HG03066 (cell line): ENCODE measurements around the gene MYO18A.
"Not testable (repeated sequence)": the region's sequence is repeated elsewhere in the genome, so short reads cannot be mapped to it uniquely, and the experiment has no call there.

Experiments
- ATAC-seq: cut with Tn5 transposase; IDR thresholded peaks from one replicate; pipeline ENCODE4 v1.9.1; 2021; ENCODE audit warnings: low read depth; ENCODE audit not compliant: unreplicated experiment

The MYO18A gene

GRCh38 chr17:29180034-29180787 is at the start of gene MYO18A:
Gene MYO18A, minus strand, starts transcription at chr17:29180398. Its CDS starts 13,458 bp downstream, at chr17:29166940.
- peak; percentile 75 for ATAC-seq

- no peak for ATAC-seq
Observed at GRCh38 chr17:29225396-29225795, 45.2 kb upstream of the MYO18A start.

- ATAC-seq, result not testable (repeated sequence)
Observed at GRCh38 chr17:29221338-29221737, 41.1 kb upstream of the MYO18A start.

- ATAC-seq, result no peak
Observed at GRCh38 chr17:29219378-29220047, 39.3 kb upstream of the MYO18A start.

- no peak for ATAC-seq
Observed at GRCh38 chr17:29216856-29217255, 36.7 kb upstream of the MYO18A start.

- ATAC-seq, result no peak
Observed at GRCh38 chr17:29216181-29216580, 36.0 kb upstream of the MYO18A start.

- ATAC-seq, result no peak
Observed at GRCh38 chr17:29215717-29216116, 35.5 kb upstream of the MYO18A start.

GRCh38 chr17:29215174-29215573 is 35.0 kb upstream of the MYO18A start:
- no peak for ATAC-seq

- ATAC-seq, result no peak
Observed at GRCh38 chr17:29214215-29215146, 34.3 kb upstream of the MYO18A start.

- no peak for ATAC-seq
Observed at GRCh38 chr17:29212681-29213121, 32.5 kb upstream of the MYO18A start.

- no peak for ATAC-seq
Observed at GRCh38 chr17:29212094-29212631, 32.0 kb upstream of the MYO18A start.

- ATAC-seq, result no peak
Observed at GRCh38 chr17:29210879-29211278, 30.7 kb upstream of the MYO18A start.

GRCh38 chr17:29209073-29209472 is 28.9 kb upstream of the MYO18A start:
- no peak for ATAC-seq

- no peak for ATAC-seq
Observed at GRCh38 chr17:29207975-29208374, 27.8 kb upstream of the MYO18A start.

- ATAC-seq, result no peak
Observed at GRCh38 chr17:29205047-29205446, 24.8 kb upstream of the MYO18A start.

GRCh38 chr17:29204068-29204804 is 24.0 kb upstream of the MYO18A start:
- not testable (repeated sequence) for ATAC-seq

- ATAC-seq, result no peak
Observed at GRCh38 chr17:29197516-29198272, 17.5 kb upstream of the MYO18A start.

- ATAC-seq, result no peak
Observed at GRCh38 chr17:29196769-29197515, 16.7 kb upstream of the MYO18A start.
